ENCODE measurements around the gene LAMTOR5. TPM values are rescaled to one million over a fixed set of nuclear protein-coding genes. Genes with fewer than 3 reads are reported as not detected.

The LAMTOR5 gene
- total and polyA plus RNA-seq, 2 donors = 144 to 296 TPM

DNA sequence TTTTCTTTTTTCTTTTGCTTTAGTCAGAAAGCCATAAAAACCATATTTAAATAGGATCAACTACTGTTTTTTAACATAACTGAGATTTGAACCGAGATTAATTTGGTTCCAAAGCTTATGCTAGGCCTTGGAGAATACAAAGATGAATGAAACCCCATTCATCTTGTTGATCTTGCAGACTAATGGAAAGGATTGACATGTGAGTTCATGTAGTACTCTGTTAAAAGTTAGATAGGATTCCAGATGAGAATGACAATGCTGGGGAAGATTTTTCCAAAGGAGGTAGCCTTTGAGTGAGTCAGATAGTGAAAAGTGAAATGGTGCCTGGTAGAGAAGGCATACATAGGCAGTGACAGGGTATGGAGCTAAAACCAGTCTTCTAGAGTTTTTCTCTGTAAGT, 45.6 kb downstream of the LAMTOR5 start:
- 96% methylated on average over 1 of the region's 1 CpG for WGBS
- Histone ChIP-seq H3K27ac (ENCODE audit: low read depth in 1 of 2, low read length in 1 of 2) (no peak overlapping the region), H3K4me3 (ENCODE audit: low read length in 2 of 2) (no peak overlapping the region), H3K36me3 (ENCODE audit: control insufficient read depth in 2 of 2, insufficient read depth in 2 of 2, low read length in 1 of 2) (peaks cover 17 to 53% of the 10 kb centered on the region in 2 donors), H3K27me3 (ENCODE audit: control insufficient read depth in 2 of 2, insufficient read depth in 1 of 2, low read length in 1 of 2) (no peaks in the 10 kb centered on the region), H3K4me1 (ENCODE audit: control insufficient read depth in 2 of 2, insufficient read depth in 2 of 2, low read length in 2 of 2) (no peaks in the 10 kb centered on the region), H3K9me3 (ENCODE audit: control insufficient read depth in 2 of 2, insufficient read depth in 1 of 2, low read length in 1 of 2) (no peaks in the 10 kb centered on the region)
- DNase-seq (ENCODE audit: low read depth in 6 of 9, low spot score in 9 of 9) = no peak

- no peaks in the 10 kb centered on the region for H3K27me3 ChIP-seq (ENCODE audit: control insufficient read depth in 2 of 2, insufficient read depth in 1 of 2, low read length in 1 of 2)
- no peak overlapping the region for H3K27ac ChIP-seq (ENCODE audit: low read depth in 1 of 2, low read length in 1 of 2)
- DNase-seq (ENCODE audit: low read depth in 6 of 9, low spot score in 9 of 9) = no peak
- H3K9me3 ChIP-seq (ENCODE audit: control insufficient read depth in 2 of 2, insufficient read depth in 1 of 2, low read length in 1 of 2) = no peaks in the 10 kb centered on the region
- no peaks in the 10 kb centered on the region for H3K4me1 ChIP-seq (ENCODE audit: control insufficient read depth in 2 of 2, insufficient read depth in 2 of 2, low read length in 2 of 2)
- H3K36me3 ChIP-seq (ENCODE audit: control insufficient read depth in 2 of 2, insufficient read depth in 2 of 2, low read length in 1 of 2) = peaks cover 15 to 47% of the 10 kb centered on the region in 2 donors
- no peak overlapping the region for H3K4me3 ChIP-seq (ENCODE audit: low read length in 2 of 2)
- WGBS = over 99% methylated on average over 2 of the region's 2 CpGs
These were observed 47.1 kb downstream of the LAMTOR5 start for GRCh38 chr1:110360431-110360830.

DNA sequence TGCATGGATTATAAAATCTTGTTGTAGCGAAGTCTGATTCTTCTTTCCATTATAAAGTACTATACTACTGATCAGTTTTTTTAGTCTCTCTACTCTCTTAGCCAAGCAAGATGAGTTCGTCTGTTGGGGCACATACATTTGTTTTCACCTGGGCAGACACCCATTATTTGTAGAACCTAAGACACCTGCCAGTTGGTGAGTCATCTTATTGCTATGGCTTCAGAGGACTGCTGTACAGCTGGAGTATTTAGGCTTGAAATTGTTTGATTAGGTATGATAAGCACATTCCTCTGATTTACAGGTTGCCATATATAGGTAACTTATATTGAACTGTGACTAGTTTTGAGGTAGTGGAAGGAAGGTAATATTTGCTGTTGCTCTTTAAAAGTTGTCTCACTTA, 51.1 kb downstream of the LAMTOR5 start:
- Histone ChIP-seq H3K4me1 (ENCODE audit: control insufficient read depth in 2 of 2, insufficient read depth in 2 of 2, low read length in 2 of 2) (no peaks in the 10 kb centered on the region), H3K9me3 (ENCODE audit: control insufficient read depth in 2 of 2, insufficient read depth in 1 of 2, low read length in 1 of 2) (no peaks in the 10 kb centered on the region), H3K27ac (ENCODE audit: low read depth in 1 of 2, low read length in 1 of 2) (no peak overlapping the region), H3K4me3 (ENCODE audit: low read length in 2 of 2) (no peak overlapping the region), H3K27me3 (ENCODE audit: control insufficient read depth in 2 of 2, insufficient read depth in 1 of 2, low read length in 1 of 2) (no peaks in the 10 kb centered on the region), H3K36me3 (ENCODE audit: control insufficient read depth in 2 of 2, insufficient read depth in 2 of 2, low read length in 1 of 2) (peaks cover 11 to 38% of the 10 kb centered on the region in 2 donors)
- DNase-seq (ENCODE audit: low read depth in 6 of 9, low spot score in 9 of 9) = no peak
- 97% methylated on average over 2 of the region's 2 CpGs for WGBS

DNA sequence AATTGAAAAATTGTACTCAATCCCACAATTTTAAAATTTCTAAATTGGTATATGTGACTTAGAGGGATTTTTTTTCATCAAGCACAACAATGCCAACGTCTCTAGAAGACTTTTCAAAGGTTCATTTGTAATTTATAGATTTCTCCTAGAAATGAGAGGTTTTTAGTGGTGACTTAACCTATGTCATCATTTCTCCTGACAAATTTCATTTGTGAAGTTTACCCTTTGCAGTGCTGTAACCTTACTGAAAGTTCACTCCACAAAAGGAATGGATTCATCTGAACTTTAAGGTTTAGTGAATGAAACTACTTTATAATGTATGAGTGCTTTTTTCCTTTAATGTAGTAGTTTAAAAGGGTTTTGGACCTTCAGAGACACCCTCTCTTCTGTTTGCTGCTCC, 52.2 kb downstream of the LAMTOR5 start:
- peaks cover 3 to 4% of the 10 kb centered on the region in 2 donors for H3K4me1 ChIP-seq (ENCODE audit: control insufficient read depth in 2 of 2, insufficient read depth in 2 of 2, low read length in 2 of 2)
- no peak for DNase-seq (ENCODE audit: low read depth in 6 of 9, low spot score in 9 of 9)

More for the DNA sequence above, 52.2 kb downstream of the LAMTOR5 start:
- H3K9me3 ChIP-seq (ENCODE audit: control insufficient read depth in 2 of 2, insufficient read depth in 1 of 2, low read length in 1 of 2) = no peaks in the 10 kb centered on the region
- no peak overlapping the region for H3K4me3 ChIP-seq (ENCODE audit: low read length in 2 of 2)
- WGBS = 95% methylated on average over 1 of the region's 1 CpG
- H3K36me3 ChIP-seq (ENCODE audit: control insufficient read depth in 2 of 2, insufficient read depth in 2 of 2, low read length in 1 of 2) = peaks cover 14 to 42% of the 10 kb centered on the region in 2 donors
- no peak overlapping the region for H3K27ac ChIP-seq (ENCODE audit: low read depth in 1 of 2, low read length in 1 of 2)
- no peaks in the 10 kb centered on the region for H3K27me3 ChIP-seq (ENCODE audit: control insufficient read depth in 2 of 2, insufficient read depth in 1 of 2, low read length in 1 of 2)

Other genes with a start within 250 kb of the LAMTOR5 start
- 3.0 TPM for gene KCNC4, start 197.4 kb downstream of the LAMTOR5 start, total RNA-seq
- 4.0 TPM for gene KCNC4, start 197.4 kb downstream of the LAMTOR5 start, polyA plus RNA-seq
- gene RBM15, start 68.3 kb downstream of the LAMTOR5 start, total RNA-seq = 26.0 TPM
- 5.6 TPM for gene RBM15, start 68.3 kb downstream of the LAMTOR5 start, polyA plus RNA-seq
- gene SLC16A4, start 16.7 kb downstream of the LAMTOR5 start, total RNA-seq = 0.71 TPM
- 2.8 TPM for gene SLC16A4, start 16.7 kb downstream of the LAMTOR5 start, polyA plus RNA-seq
- 0.19 TPM for gene PROK1, start 43.5 kb upstream of the LAMTOR5 start, total RNA-seq
- 0.50 TPM for gene PROK1, start 43.5 kb upstream of the LAMTOR5 start, polyA plus RNA-seq
- 0.05 TPM for gene KCNA10, start 111.5 kb upstream of the LAMTOR5 start, total RNA-seq
- 0.05 TPM for gene KCNA10, start 111.5 kb upstream of the LAMTOR5 start, polyA plus RNA-seq
- 2.5 TPM for gene KCNA2, start 198.7 kb upstream of the LAMTOR5 start, total RNA-seq
- gene KCNA2, start 198.7 kb upstream of the LAMTOR5 start, polyA plus RNA-seq = 0.50 TPM